Cerebellar cortex (tissue), 1 donor: ENCODE results near the gene KNCN.

Experiments used
- DNase-seq: peaks from one replicate; pipeline ENCODE4 v3.0.0-alpha.2; 2015; ENCODE audit warnings: low spot score

KNCN gene

GRCh38 chr1:46523496-46524353 is 27.7 kb downstream of the KNCN start:
- DNase-seq, result peak; percentile 47

GRCh38 chr1:46522969-46523320 is 28.5 kb downstream of the KNCN start:
- DNase-seq, result no peak

- DNase-seq, result no peak
Measured at GRCh38 chr1:46522184-46522968, 29.1 kb downstream of the KNCN start.

GRCh38 chr1:46521414-46521813 is 30.0 kb downstream of the KNCN start:
- DNase-seq, result no peak

- no peak for DNase-seq
Measured at GRCh38 chr1:46520063-46520911, 31.2 kb downstream of the KNCN start.

GRCh38 chr1:46519209-46519608 is 32.2 kb downstream of the KNCN start:
- DNase-seq, result no peak

- no peak for DNase-seq
Measured at GRCh38 chr1:46517932-46518498, 33.4 kb downstream of the KNCN start.

- no peak for DNase-seq
Measured at GRCh38 chr1:46517010-46517600, 34.3 kb downstream of the KNCN start.

- no peak for DNase-seq
Measured at GRCh38 chr1:46516200-46516950, 35.1 kb downstream of the KNCN start.

GRCh38 chr1:46515576-46515975 is 35.9 kb downstream of the KNCN start:
- DNase-seq, result no peak

GRCh38 chr1:46513536-46513935 is 37.9 kb downstream of the KNCN start:
- DNase-seq, result no peak

GRCh38 chr1:46512792-46513190 is 38.7 kb downstream of the KNCN start:
- DNase-seq, result no peak

GRCh38 chr1:46512135-46512791 is 39.2 kb downstream of the KNCN start:
- DNase-seq, result no peak

- DNase-seq, result no peak
Measured at GRCh38 chr1:46510998-46511365, 40.5 kb downstream of the KNCN start.

GRCh38 chr1:46510341-46510997 is 41.0 kb downstream of the KNCN start:
- DNase-seq, result no peak

GRCh38 chr1:46508757-46509156 is 42.7 kb downstream of the KNCN start:
- DNase-seq, result no peak

GRCh38 chr1:46506470-46507219 is 44.8 kb downstream of the KNCN start:
- DNase-seq, result no peak

GRCh38 chr1:46503421-46503820 is 48.0 kb downstream of the KNCN start:
- no peak for DNase-seq

GRCh38 chr1:46501528-46501927 is 49.9 kb downstream of the KNCN start:
- DNase-seq, result no peak
